ENCODE data around the gene TAS2R41.

The TAS2R41 gene

DNA sequence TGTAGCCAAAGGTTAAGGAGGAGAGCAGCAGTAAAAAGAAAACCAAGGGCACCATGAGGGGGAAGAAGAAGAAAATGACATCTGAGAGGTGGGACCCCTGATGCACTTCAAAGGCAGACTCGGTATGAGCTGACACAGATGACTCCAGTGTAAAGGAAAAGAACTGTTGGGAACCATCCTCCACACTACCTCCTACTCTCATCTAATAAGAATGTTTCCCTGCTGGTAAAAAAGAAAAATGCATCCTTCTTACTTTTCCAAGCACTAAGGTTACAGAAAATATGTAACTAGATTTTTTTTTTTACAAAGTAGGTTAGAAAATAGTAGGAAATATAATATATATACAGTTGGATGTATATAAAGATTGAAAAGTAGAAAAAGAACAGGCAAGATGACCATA lies 16.9 kb downstream of the TAS2R41 start:
- no peak for DNase-seq

- DNase-seq: no peak
Observed at GRCh38 chr7:143495851-143496250, 18.2 kb downstream of the TAS2R41 start.

DNA sequence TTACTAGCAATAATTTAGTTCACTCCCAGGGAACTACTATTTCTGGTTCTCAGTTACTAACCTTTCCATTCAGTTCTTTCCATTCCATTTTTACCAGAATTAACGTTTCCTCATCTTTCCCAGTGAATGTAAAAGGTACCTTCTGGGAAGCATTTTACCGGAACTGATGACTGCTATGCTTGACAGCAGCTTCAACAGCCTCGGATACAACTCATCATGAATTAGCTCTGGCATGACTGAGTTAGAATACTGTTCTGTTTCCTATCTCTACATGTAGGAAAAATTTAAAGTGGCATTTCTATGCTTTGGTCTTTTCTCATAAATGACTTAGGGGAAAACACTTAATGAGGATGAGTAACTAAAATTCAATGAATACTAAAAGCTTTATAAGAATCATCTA lies 18.6 kb downstream of the TAS2R41 start:
- DNase-seq: no peak

- DNase-seq: no peak
Observed at GRCh38 chr7:143497008-143497795, 19.5 kb downstream of the TAS2R41 start.

DNA sequence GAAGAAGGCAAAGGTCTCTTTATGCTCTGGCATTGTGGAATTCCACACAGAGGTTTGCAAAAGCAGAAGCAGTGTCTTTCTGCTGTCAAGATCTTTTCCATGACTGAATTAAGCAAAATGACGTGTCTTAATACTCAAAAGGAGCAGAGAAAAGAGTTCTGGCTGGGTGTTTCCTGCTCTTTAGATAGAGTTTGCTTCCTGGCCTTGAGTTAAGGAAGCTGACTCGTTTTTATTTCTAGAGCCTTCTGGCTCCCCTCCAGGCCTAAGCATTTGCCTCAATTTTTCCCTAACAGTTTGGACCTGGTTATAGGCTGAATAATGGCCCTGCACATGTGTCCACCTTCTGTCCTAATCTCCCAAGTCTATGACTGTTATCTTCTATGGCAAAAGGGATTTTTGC lies 21.6 kb downstream of the TAS2R41 start:
- no peak for DNase-seq

DNA sequence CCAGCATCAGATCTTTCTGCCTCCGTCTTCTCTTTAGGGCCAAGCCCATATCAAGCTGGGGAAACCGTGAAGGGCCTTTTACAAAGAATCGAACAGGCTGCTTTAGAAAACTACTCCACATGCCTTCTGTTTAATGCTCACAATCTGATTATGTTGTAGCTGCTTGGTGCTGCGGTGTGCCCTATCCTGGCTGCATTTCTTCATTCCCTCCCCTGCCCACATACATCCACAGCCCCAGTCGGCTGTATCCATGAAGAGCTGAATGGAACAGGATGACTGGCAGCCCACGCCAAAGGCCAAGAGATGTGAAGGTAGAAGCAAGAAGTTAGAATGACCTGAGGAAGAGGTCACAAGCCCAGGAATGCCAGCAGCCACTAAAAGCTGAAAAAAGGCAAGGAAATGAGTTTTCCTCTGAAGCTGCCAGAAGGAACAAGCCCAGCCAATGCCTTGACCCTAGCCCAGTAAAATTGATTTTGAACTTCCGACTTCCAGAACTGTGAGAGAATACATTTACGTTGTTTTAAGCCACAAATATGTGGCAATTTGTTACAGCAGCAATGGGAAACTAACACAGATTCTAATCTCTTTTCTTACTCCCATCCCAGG lies 22.2 kb downstream of the TAS2R41 start:
- DNase-seq: no peak

GRCh38 chr7:143503261-143503660 lies 25.6 kb downstream of the TAS2R41 start:
- DNase-seq: no peak

- no peak for DNase-seq
Observed at GRCh38 chr7:143504215-143504936, 26.7 kb downstream of the TAS2R41 start.

DNA sequence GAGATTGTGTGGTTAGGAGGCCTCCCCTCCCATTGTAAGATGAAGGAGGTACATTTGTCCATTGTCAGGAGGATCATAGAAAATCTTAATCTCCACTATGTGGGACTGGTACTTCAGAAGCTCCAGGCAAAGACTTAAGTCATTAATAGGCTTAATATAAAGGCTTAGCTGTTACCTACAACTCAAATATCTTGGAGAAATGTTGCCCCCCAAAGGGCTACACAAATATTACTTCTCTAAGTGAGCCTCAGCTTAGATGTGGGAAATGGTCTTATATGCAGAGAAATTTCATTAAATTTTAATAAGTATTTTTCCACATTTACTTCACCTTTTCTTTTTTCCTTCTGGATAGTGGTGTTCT lies 27.2 kb downstream of the TAS2R41 start:
- DNase-seq: no peak

GRCh38 chr7:143505838-143506237 lies 28.2 kb downstream of the TAS2R41 start:
- no peak for DNase-seq

DNA sequence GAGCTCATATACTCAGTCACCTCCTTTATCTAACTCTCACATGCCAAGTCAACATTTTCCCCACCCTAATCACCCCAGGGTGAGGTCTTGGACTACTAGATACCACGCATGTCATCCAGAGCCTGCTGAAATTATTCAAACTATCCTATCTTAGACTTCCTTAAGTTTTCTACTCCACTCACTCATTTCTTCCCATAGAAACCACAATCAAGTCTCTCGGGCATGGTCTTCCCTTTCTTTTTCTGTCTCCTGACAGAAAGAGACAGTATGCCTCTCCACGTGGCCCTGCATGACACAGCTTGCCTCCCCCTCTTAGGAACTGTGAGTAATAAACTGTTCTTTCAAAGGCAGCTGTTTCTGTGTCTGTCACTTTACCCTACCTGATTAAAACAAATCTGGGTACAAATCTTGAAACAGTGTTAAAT lies 29.4 kb downstream of the TAS2R41 start:
- DNase-seq: no peak

DNA sequence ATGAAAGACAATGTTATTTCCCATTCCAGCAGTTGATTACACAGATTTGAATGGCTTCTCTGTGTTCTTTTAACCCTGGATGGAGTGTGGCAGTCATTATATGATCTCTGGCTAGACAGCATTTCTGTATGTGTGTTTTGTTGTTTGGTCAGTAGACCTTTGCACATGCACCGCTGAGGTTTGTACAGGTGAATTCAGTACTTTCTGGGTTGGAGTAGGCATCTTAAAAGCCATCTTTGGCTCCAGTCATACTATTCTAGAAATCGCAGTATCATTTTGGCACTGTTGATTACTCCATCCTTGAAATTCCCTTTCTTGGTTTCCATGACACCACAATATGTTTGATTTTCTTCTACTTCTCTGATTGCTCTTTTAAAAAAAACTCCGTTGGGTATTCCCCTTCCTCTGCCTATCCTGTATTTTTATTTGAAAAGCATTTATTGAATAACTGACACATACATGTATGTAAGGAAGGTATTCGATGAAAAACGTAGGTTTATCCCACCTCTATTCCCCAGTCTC lies 29.9 kb downstream of the TAS2R41 start:
- no peak for DNase-seq

DNA sequence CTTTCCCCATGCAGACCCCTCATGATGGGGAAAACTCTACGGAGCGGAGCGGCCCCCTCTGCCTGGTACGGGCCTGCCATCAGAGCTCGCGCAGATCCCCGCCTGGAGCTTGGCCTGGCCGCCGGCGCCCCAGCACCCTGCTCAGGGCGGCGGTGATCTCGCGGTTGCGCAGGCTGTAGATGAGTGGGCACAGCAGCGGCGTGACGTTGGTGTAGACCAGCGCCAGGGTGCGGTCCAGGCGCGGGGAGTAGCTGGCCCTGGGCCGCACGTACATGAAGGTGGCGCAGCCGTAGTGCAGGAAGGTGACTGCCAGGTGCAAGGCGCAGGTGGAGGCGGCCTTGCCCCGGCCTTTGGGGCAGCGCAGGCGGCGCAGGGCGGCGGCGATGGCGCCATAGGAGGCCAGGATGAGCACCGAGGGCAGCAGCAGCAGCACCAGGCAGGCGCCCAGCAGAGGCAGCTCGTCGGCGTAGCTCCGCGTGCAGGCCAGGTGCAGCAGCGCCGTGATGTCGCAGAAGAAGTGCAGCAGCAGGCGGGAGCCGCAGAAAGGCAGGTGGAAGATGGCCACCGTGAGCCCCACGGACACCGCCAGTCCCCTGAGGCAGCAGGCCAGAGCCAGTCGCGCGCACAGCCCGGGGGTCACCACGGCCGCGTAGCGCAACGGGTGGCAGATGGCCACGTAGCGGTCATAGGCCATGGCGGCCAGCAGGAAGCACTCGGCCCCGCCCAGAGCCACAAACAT lies 33.4 kb downstream of the TAS2R41 start:
- no peak for DNase-seq

GRCh38 chr7:143511593-143512047 lies 33.9 kb downstream of the TAS2R41 start:
- DNase-seq: no peak

DNA sequence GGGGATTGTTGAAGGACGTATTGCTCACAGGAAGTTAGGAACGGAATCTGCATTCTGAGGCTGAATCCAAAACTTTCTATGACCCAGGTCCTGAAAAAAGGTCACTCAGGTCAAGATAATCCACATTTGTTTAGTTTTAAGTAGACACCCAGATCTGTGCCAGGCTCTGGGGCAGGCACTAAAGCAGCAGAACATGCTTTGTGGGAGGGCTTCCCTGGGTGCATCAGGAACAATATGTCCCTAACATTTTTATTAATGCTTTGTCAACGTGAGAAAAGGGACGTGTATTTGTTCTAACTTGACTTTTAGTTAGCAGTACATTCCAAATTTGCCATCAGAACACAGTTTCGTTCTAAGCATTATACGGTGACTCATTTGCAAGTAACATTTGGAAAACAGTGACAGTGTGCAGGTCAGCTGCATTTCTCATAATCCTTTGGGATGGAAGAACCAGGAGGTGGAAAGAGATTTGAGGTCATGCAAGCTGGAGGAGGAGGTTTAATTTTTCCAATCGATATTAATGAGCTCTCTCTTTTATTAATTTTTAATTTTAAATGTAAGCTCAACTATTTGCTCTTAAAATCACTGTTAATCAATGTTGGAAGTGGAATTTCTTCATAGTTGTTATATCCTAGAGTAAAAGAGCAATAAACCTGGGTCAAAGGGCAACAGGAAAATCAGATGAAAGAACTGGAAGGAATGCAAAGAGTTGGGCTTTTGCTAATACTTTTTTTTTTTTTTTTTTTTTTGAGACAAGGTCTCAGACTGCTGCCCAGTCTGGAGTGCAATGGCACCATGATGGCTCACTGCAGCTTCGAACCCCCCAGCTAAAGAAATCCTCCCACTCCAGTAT lies 35.0 kb downstream of the TAS2R41 start:
- DNase-seq: no peak

- no peak for DNase-seq
Observed at GRCh38 chr7:143514487-143514886, 36.8 kb downstream of the TAS2R41 start.

DNA sequence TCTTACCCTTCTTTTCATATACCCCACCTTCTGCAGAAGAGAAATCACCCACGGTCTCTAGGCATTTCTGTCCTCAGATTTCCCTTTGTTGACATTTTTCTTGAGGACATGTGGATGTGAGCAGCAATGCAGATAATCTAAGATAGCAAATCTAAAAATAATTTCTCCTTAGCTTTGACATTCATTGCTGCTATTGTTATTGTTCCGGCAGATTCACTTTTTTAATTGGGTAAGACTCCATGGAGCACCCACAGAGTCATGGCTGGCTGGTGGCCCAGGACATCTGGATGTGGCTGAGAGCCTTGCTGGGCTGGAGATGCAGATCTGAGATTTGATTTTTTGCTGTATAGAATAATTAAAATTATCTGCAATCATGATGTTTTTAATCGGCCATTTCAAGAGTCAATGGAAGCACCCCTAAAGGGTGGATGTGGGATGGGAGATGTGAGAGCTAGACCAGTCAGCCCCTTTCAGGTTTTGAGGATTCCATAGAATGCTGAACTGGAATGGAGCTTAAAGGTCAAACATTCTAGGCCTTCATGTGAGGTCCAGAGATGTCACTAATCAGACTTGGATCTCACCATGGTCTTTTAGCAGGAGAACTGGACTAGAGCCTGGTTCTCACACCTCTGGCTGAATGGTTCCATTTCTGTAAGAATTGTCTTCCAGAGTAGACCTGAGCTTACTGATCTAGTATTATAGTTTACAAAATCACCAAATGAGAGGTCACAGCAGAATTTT lies 37.5 kb downstream of the TAS2R41 start:
- DNase-seq: no peak

GRCh38 chr7:143516981-143517380 lies 39.3 kb downstream of the TAS2R41 start:
- DNase-seq: no peak

DNA sequence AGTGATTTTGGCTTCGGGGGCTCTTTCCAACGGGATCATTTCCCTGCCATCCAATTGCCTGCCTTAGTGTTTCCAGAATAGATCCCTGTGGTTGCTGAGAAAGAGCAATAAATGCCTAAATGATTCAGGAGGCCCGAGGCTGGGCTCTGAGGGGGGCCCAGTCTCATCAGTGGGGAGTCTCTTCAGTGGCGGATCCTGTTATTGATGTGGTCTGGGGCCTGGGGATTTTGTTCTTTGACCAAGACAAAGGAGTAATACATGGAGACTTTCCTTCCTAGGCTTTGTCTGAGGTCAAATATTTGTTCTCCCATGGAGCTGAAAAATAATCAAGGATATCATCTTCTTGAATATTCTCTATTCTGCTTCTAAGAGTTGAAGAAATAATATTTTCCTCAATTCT lies 40.8 kb downstream of the TAS2R41 start:
- DNase-seq: no peak

DNA sequence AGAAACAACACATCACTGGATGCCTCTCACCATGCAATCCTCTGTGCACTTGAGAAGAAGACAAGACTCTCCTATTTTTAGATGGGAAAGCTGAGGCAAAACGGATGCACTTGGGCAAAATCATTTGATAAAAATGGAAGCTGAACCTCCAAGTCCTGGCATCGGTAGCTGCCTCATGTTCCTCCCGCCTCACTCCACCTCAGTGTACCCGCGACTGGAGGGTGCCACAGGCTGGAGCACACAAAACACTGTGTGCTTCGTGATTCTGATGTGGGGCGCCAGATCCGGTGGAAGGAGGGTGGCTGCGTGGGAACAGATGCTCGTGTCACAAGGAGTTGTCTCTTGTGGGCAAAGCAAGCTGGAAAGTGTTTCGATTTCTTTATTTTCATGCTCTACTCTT lies 41.3 kb downstream of the TAS2R41 start:
- no peak for DNase-seq

DNA sequence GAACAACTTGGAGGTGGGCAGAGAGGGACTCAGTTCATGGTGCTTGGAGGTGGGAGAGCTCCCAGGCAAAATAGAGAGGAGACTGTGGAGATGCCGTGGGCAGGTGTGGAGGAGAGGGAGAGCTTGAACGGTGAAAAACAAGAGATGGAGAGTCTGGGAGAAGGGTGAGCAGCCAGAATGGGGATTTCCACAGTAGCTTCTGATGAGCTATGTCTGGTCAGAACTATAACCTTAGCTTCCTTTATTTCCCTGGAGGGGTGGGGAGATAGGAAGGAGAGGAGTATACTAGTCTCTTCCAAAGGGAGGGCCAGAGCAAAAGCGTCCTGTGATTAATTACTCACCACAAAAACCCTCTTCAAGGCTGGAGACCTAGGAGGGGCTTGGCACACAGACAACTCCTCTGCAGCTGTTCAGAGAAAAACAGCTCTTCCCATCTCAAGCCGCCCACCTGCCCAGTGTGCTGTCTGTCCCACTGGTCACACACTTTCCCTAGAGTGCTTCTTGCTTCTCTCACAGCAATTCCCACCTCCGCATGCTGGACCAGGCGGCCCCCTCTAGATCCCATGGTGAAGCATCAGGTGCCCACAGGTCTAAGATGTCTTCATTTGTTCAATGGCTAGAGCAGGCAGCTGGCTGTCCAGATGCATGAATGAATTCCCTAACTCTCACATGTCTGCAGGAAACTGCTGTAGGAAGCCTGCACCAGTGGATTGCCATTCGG lies 41.9 kb downstream of the TAS2R41 start:
- DNase-seq: no peak

Measured in activated CD4-positive, alpha-beta T cell treated with anti-CD3 and anti-CD28 coated beads, Interleukin-2, amount 50 U/mL, for 16 hours (primary cell).